Liver (tissue), 3 donors: ENCODE results near the gene OR5L2.
"Not testable (repeated sequence)": the region's sequence is repeated elsewhere in the genome, so short reads cannot be mapped to it uniquely, and the experiment has no call there.

ENCODE experiments used
- CTCF ChIP-seq: fragments of 150-350 bp; IDR thresholded peaks from 2 replicates; pipeline ENCODE4 v1.5.1; 2017; ENCODE audit warnings: improper control_type of control experiment, low read depth, low read length; ENCODE audit not compliant: missing input control
- GABPA ChIP-seq, 2 donors: IDR thresholded peaks in 1 of 2; conservative IDR thresholded peaks in 1 of 2; 2 replicates each; pipeline ENCODE4 v1.6.1; 2016; ENCODE audit warnings: antibody characterized with exemption in 2 of 2, mild to moderate bottlenecking in 1 of 2, moderate library complexity in 1 of 2
- REST ChIP-seq: IDR thresholded peaks from 2 replicates; pipeline ENCODE4 v1.6.1; 2016; ENCODE audit warnings: antibody characterized with exemption, mild to moderate bottlenecking
- donor health status: healthy.
- donor health status: healthy.

GRCh38 chr11:55873146-55873545, 46.1 kb downstream of the OR5L2 start:
- not testable (repeated sequence) for TF ChIP-seq CTCF; REST; GABPA (IDR thresholded peaks at IDR 0.05 in 1 of 2, conservative IDR thresholded peaks at IDR 0.05 in 1 of 2)
